OCI-LY7 (cell line): ENCODE measurements around the gene TLE3.

Experiments
- EZH2phosphoT487 ChIP-seq: fragments of 200-600 bp; sonication (generic); IDR thresholded peaks from 2 replicates; pipeline ENCODE4 v1.6.1; 2018; ENCODE audit warnings: low read depth, borderline replicate concordance, mild to moderate bottlenecking, mixed run types, antibody characterized with exemption, low read length, moderate library complexity, mixed read lengths
- TF ChIP-seq, protein P1 (sequence below): fragments of 200-600 bp; sonication (generic); conservative IDR thresholded peaks from 2 replicates; pipeline ENCODE4 v1.5.1; 2014; ENCODE audit warnings: mild to moderate bottlenecking, antibody characterized with exemption, low read length, moderate library complexity, mixed read lengths

- no peak for TF ChIP-seq EZH2phosphoT487
- TF ChIP-seq, protein P1, sequence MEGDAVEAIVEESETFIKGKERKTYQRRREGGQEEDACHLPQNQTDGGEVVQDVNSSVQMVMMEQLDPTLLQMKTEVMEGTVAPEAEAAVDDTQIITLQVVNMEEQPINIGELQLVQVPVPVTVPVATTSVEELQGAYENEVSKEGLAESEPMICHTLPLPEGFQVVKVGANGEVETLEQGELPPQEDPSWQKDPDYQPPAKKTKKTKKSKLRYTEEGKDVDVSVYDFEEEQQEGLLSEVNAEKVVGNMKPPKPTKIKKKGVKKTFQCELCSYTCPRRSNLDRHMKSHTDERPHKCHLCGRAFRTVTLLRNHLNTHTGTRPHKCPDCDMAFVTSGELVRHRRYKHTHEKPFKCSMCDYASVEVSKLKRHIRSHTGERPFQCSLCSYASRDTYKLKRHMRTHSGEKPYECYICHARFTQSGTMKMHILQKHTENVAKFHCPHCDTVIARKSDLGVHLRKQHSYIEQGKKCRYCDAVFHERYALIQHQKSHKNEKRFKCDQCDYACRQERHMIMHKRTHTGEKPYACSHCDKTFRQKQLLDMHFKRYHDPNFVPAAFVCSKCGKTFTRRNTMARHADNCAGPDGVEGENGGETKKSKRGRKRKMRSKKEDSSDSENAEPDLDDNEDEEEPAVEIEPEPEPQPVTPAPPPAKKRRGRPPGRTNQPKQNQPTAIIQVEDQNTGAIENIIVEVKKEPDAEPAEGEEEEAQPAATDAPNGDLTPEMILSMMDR = no peak
Measured at GRCh38 chr15:70087708-70088352, 9.9 kb downstream of the TLE3 start.
